Panc1 (cell line): Measurements from ENCODE around the gene PCSK7. TPM values are rescaled to one million over a fixed set of nuclear protein-coding genes. Genes with fewer than 3 reads are reported as not detected.

Experiments used
- ATAC-seq: fragments of 200-7000 bp; cut with Tn5 transposase; 2 replicates; pipeline ENCODE4 v1.9.1; 2020; ENCODE audit warnings: mild to moderate bottlenecking, moderate library complexity
- BruUV-seq: library from RNA; stranded (reverse); fragments of 400-500 nt; replicated peaks from 2 replicates; lab custom pipeline; 2021; lab: Mats Ljungman, UMichigan
- CTCF ChIA-PET: fragments of 300-600 bp; sonication (Branson Sonifier 250); formaldehyde crosslinking; loops from one replicate; lab custom pipeline; 2022; ENCODE audit warnings: antibody characterized with exemption; lab: Charles Lee
- POLR2A ChIA-PET: fragments of 300-600 bp; sonication (Branson Sonifier 250); formaldehyde crosslinking; loops from one replicate; lab custom pipeline; 2022; ENCODE audit warnings: antibody characterized with exemption; lab: Charles Lee
- DNase-seq: peaks from one replicate; pipeline ENCODE4 v3.0.0-alpha.2; 2010; ENCODE audit warnings: low read depth, low spot score
- H3K27ac ChIP-seq: 2 replicates; pipeline ENCODE4 v1.5.1; 2011; ENCODE audit warnings: mild to moderate bottlenecking, low read length, inconsistent platforms
- H3K27me3 ChIP-seq: fragments of 200-500 bp; sonication (Bioruptor generic); 2 replicates; pipeline ENCODE4 v1.6.0; 2014; ENCODE audit warnings: low read length, inconsistent platforms; ENCODE audit not compliant: control insufficient read depth, insufficient read depth
- H3K36me3 ChIP-seq: fragments of 200-500 bp; sonication (Bioruptor generic); 2 replicates; pipeline ENCODE4 v1.5.1; 2014; ENCODE audit warnings: inconsistent platforms, mild to moderate bottlenecking, low read length, moderate library complexity; ENCODE audit not compliant: control insufficient read depth, insufficient read depth
- H3K4me1 ChIP-seq: 2 replicates; pipeline ENCODE4 v1.5.1; 2011; ENCODE audit warnings: inconsistent platforms, mild to moderate bottlenecking, low read length, moderate library complexity; ENCODE audit not compliant: control insufficient read depth, insufficient read depth
- H3K4me3 ChIP-seq, 2 experiments: 2 replicates each; pipeline ENCODE4 v1.5.1; 2011 to 2012; ENCODE audit warnings: low read depth in 2 of 2, low read length in 2 of 2, mild to moderate bottlenecking in 2 of 2, inconsistent platforms in 1 of 2, moderate library complexity in 1 of 2
- H3K9me3 ChIP-seq: fragments of 200-500 bp; sonication (Bioruptor generic); 2 replicates; pipeline ENCODE4 v1.5.1; 2014; ENCODE audit warnings: low read depth, mild to moderate bottlenecking, inconsistent platforms, low read length, moderate library complexity; ENCODE audit not compliant: control insufficient read depth, insufficient read depth
- CTCF ChIP-seq: fragments of 450-650 bp; IDR thresholded peaks from 2 replicates; pipeline ENCODE4 v1.5.1; 2017; ENCODE audit warnings: mild to moderate bottlenecking
- POLR2AphosphoS5 ChIP-seq: IDR thresholded peaks from 2 replicates; pipeline ENCODE4 v1.6.1; 2012; ENCODE audit warnings: mild to moderate bottlenecking, low read depth, low read length, moderate library complexity
- REST ChIP-seq, 2 experiments: IDR thresholded peaks; 2 replicates each; pipeline ENCODE4 v1.6.1; 2011 to 2012; ENCODE audit warnings: low read depth in 2 of 2, control low read depth in 1 of 2, low read length in 1 of 2, mild to moderate bottlenecking in 1 of 2, moderate library complexity in 1 of 2; ENCODE audit not compliant: insufficient read depth in 1 of 2
- SIN3A ChIP-seq: IDR thresholded peaks from 2 replicates; pipeline ENCODE4 v1.6.1; 2012; ENCODE audit warnings: low read depth, mild to moderate bottlenecking, low read length, moderate library complexity, borderline replicate concordance; ENCODE audit not compliant: insufficient read depth
- TCF7L2 ChIP-seq: IDR thresholded peaks from 2 replicates; pipeline ENCODE4 v1.6.1; 2011; ENCODE audit warnings: mild to moderate bottlenecking, low read depth, low read length, inconsistent platforms
- in situ Hi-C: cut with HindIII; loops from 2 replicates; pipeline ENCODE4 v1.10.0; 2016; ENCODE audit warnings: low sequenced_read_pairs, low pct_unique_long_range_greater_than_20kb
- intact Hi-C: fragments of 100-400 bp; cut with micrococcal nuclease; formaldehyde crosslinking; loops from one replicate; pipeline ENCODE4 v1.10.0; 2022; ENCODE audit not compliant: unreplicated experiment
- total RNA-seq: library from RNA; stranded (reverse); gene quantifications from one replicate; pipeline ENCODE4 v1.2.1, GENCODE V29; 2021; ENCODE audit not compliant: unreplicated experiment

PCSK7 gene
- total RNA-seq, 1 experiment from 2014 or later = 60.6 TPM

- DNase-seq (no peak), ATAC-seq (no peak)
- in situ Hi-C loops (no loop called here), intact Hi-C loops (no loop called here)
- CTCF ChIA-PET = no interaction called here
- Histone ChIP-seq H3K27me3 (no peaks in the 10 kb centered on the region), H3K4me3 (no peak overlapping the region), H3K9me3 (no peaks in the 10 kb centered on the region), H3K36me3 (peaks cover 19% of the 10 kb centered on the region), H3K27ac (no peak overlapping the region), H3K4me1 (no peaks in the 10 kb centered on the region)
- POLR2A ChIA-PET = no interaction called here
- no peak for TF ChIP-seq REST (IDR thresholded peaks at IDR 0.05; ENCODE audit: insufficient read depth in 1 of 2, low read depth in 2 of 2, low read length in 1 of 2)
- TF ChIP-seq TCF7L2 = no peak
- TF ChIP-seq POLR2AphosphoS5 = no peak
- no peak for TF ChIP-seq SIN3A
- no TSS peak for BruUV-seq
Measured at GRCh38 chr11:117159892-117160291, 72.0 kb downstream of the PCSK7 start.

GRCh38 chr11:117157507-117157906 is 74.4 kb downstream of the PCSK7 start:
- Histone ChIP-seq H3K9me3 (no peaks in the 10 kb centered on the region), H3K4me1 (no peaks in the 10 kb centered on the region), H3K27ac (no peak overlapping the region), H3K4me3 (no peak overlapping the region), H3K27me3 (no peaks in the 10 kb centered on the region), H3K36me3 (peaks cover 12% of the 10 kb centered on the region)
- no peak for DNase-seq
- intact Hi-C loops = no loop called here
- in situ Hi-C loops = no loop called here
- ChIA-PET POLR2A (no interaction called here), CTCF (no interaction called here)
- TF ChIP-seq SIN3A (no peak), CTCF (no peak), POLR2AphosphoS5 (no peak), REST (IDR thresholded peaks at IDR 0.05; ENCODE audit: insufficient read depth in 1 of 2, low read depth in 2 of 2, low read length in 1 of 2) (no peak), TCF7L2 (no peak)
- BruUV-seq = no TSS peak
- no peak for ATAC-seq
